HG03039 (cell line): Measurements from ENCODE around the gene ADCY5.

Source experiments
- ATAC-seq: cut with Tn5 transposase; IDR thresholded peaks from one replicate; pipeline ENCODE4 v1.9.1; 2021; ENCODE audit warnings: mild to moderate bottlenecking, moderate library complexity; ENCODE audit not compliant: unreplicated experiment

The ADCY5 gene

DNA sequence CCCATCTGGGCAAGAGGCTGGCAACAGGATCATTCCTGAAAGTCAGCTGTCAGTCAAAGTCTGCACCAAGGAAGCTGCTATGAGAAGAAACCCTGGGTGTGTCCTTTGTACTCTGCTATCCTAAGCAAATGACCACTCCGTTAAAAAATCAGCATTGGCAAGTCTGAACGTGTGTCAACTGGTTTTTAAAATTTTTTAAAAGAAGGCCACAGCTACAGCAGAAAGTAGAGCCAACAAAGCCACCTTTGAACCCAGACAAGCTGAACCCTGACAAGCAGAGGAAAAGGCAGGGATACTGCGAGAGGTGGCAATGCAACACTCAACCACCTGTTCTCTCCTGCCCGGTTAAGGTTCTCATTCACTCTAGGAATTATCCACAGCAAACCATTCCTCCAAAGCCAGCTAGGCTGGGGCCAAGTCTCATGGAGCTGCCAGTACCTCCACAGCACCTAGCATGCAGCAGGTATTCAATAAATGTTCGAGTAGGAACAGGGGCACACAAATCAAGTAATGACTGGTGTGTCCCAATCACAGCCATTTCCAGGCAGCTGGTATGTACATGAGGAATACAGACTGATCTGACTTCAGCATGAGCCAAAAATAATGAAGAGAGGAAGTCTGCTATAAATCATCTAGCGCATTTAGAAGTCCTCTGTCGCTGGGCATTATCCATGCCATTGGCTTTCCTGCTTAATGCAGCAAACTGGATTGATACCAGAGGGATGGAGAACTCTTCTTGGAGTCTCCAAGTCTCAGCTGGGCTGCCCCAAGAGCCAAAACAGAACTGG is 76.0 kb downstream of the ADCY5 start:
- ATAC-seq, result no peak

DNA sequence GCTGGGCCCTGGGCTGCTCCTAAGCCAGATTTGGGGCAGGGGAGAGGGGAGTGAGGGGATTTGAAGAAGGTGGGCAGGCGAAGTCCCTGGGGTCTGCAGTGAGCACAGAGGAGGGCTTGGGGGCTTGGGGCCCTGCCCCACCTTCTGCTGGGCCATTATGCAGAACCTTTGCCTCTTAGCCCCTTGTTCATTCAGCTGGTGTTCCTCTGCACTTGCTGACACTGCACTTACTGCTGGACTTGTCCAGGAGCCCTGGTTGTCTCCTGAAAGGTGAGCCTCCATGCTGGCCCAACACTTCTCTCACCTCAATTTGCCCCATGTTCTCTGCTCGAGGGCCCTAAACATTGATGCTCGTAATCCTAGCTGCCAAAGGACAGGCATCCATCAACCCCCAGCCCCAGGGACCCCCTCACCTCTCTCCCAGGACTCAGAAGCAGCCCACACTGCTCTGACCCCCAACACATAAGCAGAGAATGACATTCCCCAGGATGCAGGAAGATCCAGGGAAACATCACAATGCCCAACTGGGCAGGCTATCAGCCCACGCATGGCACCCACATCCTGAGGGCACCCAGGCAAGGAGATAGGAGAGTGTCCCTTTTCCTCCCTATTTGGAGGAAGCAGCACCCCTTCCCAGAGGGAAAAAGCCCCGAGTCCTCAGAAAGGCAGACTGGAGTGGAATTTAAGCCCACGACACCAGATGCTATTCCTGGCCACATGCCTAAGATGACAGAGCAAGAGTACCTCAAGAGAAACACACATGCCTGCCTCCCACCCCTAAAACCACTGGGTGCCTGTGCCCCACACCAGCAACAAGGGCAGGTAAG is 76.8 kb downstream of the ADCY5 start:
- ATAC-seq, result no peak

DNA sequence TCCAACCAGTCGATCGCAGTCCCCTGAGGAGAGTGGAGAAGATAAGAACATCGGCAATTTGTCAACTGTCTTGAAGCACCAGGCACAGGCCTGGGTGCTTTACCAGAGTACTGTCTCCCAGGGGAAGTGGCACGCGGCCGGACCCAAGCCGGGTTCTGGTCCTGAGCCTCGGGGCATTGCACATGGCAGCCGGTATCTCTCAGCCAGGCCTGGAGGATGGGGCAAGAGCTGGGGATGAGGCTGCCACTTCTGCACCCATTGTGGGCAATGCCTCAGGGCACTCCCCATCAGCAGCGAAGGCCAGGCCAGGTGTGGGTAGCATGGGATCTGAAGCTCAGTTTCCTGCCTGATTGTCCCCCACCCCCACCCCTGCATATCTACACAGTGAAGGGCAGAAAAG is 77.5 kb downstream of the ADCY5 start:
- no peak for ATAC-seq

DNA sequence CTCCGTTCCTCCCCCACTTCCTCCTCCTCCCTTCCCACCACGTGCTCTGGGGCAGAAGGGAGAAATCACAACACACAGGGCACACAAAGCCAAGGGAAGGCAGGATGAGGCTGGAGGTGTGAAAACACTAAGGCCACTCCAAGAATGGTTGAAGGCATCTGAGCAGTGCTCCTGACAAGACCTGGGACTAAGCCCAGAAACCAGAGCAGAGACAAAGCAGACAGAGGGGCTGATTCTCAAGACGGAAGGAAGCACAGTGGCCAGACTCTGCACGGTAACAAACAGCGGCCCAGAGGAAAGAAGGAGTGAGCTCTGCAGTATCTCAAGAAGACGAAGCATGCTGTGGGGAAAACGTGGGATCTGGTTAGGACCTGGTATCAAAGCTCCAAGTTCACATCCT is 78.1 kb downstream of the ADCY5 start:
- no peak for ATAC-seq

DNA sequence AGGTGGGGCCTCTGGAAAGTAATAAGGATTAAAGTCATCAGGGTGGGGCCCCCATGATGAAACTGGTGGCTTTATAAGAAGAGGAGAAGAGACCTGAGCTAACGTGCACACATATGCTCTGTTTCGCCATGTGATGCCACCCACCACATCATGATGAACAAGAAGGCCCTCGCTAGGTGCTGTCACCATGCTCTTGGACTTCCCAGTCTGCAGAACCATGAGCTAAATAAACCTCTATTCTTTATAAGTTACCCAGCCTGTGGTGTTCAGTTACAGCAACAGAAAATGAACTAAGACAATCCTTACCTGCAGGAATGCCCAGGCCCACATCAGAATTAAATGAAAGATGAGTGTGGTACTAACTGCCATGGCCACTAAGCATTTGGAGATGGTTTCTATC is 79.8 kb downstream of the ADCY5 start:
- ATAC-seq, result no peak

DNA sequence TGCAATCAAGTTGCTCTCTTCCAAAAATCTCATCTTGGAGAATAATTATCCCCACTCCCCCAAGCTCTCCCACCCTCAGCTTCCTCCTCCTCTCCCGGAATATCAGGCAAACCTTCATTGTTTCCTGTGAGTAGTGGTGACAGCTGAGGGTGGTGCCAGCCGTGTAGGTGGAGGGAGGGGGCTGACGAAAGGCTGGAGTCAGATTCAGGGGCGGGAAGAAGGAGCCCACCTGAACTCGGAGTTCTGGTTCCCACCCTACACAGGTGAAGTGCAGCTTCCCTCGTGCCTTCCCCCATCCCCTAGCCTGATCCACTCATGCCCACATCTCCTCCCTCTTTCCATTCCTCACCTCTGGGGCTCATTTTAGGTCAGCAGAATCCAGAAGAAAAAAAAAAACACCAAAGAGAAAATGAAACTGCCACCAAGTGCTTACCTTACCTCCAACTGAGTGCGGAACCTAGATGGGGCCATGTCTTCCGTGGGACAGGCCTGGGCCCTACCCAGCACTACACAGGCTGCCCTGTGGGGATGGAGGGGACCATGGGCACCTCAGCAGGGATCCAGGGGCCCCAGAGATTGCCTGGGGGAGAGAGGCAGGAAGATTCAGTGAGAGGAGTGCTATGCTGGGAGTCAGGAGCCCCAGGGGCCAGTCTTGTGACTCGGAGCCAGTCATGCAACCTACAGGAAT is 81.3 kb downstream of the ADCY5 start:
- ATAC-seq, result no peak

DNA sequence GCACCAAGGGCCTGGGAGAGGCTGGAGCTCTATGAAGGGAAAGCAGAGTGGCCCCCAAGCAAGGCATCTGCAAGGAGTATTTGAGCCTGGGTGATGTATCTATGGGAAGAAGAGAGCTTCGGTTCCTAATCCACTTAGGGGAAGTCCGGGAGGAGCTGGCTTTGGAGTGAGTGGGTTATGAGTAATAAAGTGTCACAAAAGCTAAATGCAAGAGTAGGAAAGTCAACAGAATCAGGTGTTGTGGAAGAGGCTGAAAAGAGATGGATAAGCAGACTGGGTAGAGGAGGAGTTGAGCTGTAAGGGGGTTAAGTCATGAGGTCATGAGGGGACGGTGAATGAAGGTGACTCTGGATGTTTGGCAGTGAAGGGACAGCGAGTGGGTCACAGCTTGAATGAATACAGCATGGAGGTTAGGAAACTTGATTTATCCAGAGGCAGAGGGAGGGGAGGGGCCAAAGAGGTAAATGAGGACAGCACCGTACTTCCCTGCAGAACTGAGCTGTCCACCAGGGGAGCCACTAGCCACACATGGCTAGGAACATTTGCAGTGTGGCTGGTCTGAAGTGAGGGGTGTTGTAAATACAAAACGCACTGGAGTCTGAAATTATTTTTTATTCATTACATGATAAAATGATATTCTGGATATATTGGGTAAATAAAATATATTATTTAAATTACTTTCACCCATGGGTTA is 83.3 kb downstream of the ADCY5 start:
- ATAC-seq, result no peak

DNA sequence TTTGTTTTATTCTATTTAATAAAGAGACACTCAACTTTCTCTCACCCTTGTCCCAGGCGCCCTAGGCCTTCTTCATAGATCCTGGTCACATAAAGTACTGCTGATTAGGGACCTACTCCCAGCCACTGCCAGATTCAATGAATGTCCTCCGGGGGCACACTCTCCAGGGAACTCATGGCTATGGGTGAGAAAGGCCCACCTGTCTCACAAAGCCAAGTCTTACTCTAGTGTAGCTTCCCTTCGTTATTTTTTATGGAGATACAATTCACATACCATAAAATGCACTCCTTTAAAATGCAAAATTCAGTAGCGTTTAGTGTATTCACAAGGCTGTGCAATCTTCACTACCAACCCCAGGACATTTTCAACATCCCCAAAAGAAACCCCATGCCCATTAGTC is 87.8 kb downstream of the ADCY5 start:
- no peak for ATAC-seq

DNA sequence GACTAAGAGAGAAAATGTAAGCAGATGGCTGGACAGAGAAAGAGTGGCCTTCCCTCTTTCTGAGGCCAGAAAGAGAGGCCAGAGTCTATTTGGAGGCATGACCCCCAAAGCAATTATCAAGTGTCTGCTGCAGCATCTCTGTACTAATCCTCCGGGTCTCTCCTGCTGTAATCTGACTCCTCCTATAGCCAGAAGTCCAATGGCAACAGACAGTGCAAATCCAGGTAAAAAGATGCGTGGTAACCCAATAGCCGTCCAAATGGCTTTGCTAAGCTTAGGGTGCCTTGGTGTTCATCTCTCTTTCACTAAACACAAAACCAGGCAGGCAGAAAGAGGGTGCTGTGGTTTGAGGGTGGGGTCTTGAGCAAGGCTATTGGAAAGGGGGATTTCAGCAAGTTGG is 91.6 kb downstream of the ADCY5 start:
- no peak for ATAC-seq

DNA sequence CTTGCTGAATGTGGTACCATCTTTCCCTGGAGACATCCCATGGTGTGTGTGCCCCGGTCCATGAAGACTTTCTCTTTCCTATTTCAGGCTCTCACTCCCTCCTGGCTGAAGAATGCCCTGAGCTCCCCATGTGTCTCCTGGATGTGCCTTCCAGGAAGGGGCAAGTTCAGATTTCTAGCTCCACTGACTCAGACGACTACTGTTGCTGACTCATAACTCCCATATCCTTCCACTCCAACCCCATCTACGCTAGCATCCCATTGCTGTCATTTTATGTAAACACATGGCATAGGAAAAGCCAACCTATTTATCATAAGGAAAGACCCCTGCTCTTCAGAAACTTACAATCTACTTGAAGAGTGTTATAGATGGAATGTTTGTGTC is 95.0 kb downstream of the ADCY5 start:
- no peak for ATAC-seq

DNA sequence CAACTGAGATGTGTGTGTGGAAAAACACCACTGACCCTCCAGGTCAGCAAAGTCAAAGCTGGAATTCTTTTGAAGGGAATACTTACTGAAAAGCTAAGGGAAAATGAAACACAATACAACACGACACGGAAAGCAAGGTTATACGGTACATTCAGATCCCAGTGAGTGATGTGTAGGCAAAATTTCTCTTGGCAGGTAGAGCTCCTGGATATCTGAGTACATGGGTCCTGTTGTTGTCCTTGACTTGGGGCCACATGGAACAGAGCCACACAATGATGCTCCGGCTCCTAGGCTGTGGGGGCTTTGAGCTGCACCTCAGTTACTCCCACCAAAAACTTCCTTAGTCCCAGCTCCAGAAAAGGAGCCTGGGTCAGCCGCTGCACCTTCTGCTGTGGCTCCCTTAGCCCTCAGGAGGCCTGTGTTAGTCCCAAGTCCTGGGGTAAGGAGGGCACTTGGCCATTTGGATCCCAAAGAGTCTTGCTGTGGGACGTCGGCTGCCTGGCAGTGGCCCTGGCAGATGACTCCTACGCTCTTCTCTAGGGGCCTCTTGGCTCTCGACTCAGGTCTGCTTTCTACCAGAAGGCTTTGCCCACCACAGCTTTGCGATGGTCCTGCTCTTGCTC is 95.6 kb downstream of the ADCY5 start:
- ATAC-seq, result no peak

DNA sequence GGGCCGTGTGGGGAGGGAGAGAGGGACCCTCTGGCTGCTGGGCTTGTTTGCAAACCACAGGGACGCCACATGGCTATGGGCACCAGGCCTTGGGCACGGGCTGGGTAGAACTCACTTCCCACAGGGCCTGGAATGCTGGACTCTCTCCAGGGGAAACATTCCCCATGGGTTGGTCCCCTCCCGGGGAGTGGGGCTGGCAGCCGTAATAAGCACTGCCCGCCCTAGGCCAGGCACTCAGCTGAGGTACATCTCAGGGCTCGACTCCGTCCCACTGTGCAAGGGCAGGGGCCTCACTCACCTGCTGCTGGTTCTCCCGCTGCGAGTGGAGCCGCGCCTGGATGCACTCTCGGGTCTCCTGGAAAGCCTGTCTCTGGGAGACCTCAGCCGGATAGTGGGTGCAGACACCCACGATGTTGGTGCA is 96.7 kb downstream of the ADCY5 start:
- ATAC-seq, result no peak

DNA sequence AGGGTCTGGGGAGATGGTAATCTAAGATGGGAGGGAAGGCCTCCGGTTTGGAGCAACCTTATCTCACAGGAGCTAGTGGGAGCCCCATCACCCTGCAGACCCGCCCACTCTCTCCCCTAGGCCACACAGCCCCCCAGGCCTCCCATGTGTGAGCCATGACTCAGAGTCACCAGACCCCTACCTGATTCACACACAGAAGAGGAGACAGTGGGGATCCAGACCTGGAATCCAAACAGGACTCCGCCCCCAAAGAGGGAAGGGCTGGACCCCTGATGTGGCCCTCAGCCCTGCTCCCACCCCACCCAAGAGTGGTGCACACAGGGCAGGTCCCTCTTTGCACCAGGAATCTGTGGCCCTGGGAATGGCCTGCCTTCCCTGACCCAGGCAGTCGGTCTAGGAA is 97.4 kb downstream of the ADCY5 start:
- ATAC-seq, result no peak

DNA sequence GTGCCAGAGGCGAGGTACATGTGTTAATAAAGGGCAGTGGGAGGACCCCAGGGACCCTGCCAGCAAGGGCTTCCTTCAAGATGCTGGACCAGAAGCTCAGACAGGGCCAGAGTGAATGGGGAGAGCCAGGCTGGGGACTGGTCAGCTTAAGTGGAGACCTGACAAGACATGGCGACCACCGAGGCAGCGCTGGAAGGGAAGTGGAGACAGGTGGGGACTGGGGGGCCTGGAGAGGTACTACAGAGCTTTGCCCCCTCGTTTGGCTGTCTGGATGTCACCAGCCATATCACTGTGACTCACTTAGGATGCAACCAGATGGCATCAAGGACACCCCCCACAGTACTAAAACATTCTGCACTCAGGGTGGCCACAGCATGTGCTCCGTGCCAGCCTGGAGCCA is 97.9 kb downstream of the ADCY5 start:
- no peak for ATAC-seq

DNA sequence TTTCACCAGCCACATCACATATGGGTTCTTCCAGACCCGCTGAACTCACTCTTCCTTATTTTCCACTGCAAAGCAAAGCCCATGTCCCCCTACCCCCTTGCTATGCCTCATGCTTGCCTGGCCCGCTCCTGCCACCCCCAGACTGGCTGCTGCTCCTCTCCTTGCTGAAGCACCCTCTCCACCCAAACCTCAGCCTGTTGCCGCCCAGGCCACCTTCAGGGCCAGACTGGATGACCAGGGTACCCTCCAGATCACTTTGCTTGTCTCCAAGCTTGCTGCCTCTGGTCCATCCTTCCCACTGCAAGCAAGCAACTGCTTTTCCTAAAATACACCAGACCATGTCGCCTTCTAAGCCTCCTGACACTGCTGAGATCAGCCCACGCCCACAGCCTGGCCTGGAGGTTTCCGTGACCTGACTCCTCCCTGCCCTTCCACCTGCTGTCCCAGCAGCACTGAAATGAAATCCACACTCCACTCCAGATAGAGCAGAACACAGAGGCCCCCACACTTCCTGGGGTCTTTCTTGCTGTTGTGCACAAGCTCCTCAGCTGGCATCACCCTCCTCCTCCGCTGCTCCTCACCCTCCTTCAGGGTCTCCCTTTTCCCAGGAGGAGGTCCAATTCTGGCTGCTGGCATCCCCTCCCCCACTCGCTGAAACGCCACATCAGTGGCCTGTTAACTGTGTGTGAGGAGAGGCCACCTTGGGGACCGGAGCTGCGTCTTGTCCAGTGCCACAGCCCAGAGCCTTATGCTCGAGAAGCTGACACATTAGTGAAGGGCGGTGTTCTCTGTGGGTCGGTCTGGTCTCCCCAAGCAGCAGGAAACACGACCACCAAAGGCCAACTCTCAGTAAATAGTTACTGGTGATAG is 99.1 kb downstream of the ADCY5 start:
- ATAC-seq, result no peak

DNA sequence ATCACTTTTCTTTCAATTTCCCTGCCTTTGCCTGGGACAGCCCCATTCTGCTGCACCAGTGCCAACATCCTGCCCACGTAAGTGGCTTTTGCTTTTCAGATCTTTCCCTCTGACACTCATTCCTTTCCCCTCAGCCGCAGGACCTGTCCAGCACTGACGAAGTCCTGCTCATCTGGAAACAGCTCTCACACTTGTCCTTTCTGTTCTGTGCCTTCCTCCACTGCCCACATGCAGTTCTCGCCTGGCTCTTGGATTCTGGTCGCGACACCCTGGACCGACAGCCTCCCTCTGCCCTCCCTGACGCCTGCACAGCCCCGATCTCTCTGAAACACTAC is 99.7 kb downstream of the ADCY5 start:
- no peak for ATAC-seq

DNA sequence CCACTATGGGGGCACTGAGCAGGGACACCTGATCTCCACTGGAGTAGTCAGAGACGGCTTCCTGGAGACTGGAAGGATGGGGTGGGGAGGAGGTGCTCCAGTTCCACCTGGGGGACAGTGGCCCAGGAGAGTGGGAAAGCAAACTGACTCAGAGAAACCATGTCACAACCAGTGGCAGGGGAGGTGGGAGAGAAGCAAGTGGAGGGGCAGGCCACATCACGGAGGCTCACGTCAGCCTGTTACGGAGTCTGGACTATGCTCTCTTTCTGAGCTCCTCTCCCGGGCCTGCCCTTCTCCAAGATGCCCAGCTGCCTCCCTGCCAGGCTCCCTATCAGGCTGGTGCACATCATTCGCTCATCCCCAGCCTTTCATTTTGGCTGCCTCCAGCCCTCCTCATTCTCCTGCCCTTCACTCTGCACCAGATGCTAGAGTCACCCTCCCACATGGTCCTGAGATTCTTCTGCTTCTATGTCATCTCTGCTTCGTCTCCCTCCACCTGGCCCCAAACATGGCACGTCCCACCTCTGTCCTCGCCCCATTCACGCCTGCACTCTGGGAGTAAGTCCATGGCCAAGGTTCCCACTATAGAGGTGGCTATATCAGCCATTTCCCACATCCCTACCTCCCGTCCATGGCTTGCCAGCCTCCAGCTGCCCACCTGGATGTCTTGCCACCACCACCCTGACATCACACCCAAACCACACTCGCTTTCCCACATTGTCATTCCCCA is 100.3 kb downstream of the ADCY5 start:
- ATAC-seq, result no peak

DNA sequence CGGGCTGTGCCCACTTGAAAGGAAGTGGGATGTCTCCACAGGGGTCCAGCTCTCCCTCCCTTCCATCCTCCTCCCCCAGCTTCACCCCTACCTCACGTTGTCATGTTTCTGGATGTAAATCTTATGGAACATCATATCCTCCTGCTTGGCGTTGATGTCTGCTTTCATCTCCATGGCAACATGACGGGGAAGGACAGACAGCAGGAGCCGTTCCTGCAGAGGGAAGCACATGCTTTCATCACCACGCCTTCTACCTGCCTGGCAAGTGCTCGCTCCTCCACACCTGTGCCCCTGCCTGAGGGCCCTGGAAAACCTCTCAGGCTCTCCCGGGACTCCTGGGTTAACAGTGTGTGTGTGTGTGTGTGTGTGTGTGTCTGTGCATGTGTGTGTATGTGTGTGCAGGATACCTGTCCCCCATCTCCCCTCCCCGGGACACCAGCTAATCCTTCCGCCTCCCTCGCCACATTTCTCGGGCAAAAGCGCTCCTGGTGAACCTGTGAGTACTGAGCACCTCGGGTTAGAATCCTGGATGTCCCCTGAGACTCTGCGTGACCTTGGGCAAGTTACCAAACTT is 101.1 kb downstream of the ADCY5 start:
- no peak for ATAC-seq

DNA sequence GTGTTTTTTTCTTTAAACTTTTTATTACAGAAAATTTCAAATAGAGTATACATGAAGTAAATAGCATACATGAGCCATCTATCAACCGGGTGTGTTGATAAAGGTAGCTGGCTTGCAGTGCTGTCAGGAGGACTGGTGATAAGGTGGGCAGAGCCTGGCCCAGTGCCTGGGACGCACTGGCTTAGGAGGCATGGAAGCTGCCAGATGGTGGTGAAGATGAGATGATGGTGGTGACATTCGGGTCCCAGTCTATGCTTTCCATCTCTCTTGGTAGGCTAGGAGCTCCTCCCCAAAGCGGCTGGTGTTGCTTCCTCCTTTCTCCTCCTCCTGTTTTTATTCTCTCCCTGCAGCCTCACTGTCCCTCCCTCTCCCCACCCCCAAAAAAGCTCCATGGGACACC is 101.7 kb downstream of the ADCY5 start:
- no peak for ATAC-seq
